Erythroblast (primary cell): ENCODE data around the gene CBLC.

Source experiments
- GATA1 ChIP-seq: IDR thresholded peaks from 2 replicates; pipeline ENCODE4 v1.6.1; 2011; ENCODE audit warnings: low read depth, mild to moderate bottlenecking, control low read depth, low read length, moderate library complexity
- POLR2A ChIP-seq: IDR thresholded peaks from 2 replicates; pipeline ENCODE4 v1.6.1; 2011; ENCODE audit warnings: mild to moderate bottlenecking, low read length

GRCh38 chr19:44808463-44809371 lies 31.0 kb downstream of the CBLC start, which contains the start of gene BCAM:
- TF ChIP-seq POLR2A (no peak), GATA1 (no peak)
